OCI-LY7 (cell line): ENCODE data around the gene MEGF6.

Experiments used
- EZH2phosphoT487 ChIP-seq: fragments of 200-600 bp; sonication (generic); IDR thresholded peaks from 2 replicates; pipeline ENCODE4 v1.6.1; 2018; ENCODE audit warnings: low read depth, borderline replicate concordance, mild to moderate bottlenecking, mixed run types, antibody characterized with exemption, low read length, moderate library complexity, mixed read lengths
- TF ChIP-seq, protein P1 (sequence below): fragments of 200-600 bp; sonication (generic); conservative IDR thresholded peaks from 2 replicates; pipeline ENCODE4 v1.5.1; 2014; ENCODE audit warnings: mild to moderate bottlenecking, antibody characterized with exemption, low read length, moderate library complexity, mixed read lengths

DNA sequence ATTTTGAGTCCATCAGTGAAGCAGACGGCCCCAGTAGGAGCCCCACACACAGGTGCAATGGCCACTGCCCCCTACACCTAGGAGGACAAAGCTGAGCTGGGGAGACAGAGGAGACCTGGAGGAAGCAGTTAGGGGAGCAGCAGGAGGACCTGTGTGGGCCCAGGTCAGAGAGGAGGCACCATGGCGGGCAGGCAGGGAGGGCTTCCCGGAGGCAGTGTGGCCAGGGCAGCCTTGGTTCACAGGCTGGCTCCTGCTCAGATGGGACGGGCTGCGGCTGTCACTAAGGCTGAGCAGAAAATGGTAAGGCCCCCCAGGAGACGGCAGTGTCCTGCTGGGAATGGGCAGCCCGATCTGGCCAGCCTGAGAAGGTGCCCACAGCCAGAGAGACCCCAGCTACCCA is 15.4 kb downstream of the MEGF6 start:
- TF ChIP-seq, protein P1, sequence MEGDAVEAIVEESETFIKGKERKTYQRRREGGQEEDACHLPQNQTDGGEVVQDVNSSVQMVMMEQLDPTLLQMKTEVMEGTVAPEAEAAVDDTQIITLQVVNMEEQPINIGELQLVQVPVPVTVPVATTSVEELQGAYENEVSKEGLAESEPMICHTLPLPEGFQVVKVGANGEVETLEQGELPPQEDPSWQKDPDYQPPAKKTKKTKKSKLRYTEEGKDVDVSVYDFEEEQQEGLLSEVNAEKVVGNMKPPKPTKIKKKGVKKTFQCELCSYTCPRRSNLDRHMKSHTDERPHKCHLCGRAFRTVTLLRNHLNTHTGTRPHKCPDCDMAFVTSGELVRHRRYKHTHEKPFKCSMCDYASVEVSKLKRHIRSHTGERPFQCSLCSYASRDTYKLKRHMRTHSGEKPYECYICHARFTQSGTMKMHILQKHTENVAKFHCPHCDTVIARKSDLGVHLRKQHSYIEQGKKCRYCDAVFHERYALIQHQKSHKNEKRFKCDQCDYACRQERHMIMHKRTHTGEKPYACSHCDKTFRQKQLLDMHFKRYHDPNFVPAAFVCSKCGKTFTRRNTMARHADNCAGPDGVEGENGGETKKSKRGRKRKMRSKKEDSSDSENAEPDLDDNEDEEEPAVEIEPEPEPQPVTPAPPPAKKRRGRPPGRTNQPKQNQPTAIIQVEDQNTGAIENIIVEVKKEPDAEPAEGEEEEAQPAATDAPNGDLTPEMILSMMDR: no peak
- no peak for TF ChIP-seq EZH2phosphoT487
